CD4-positive, alpha-beta T cell (primary cell): ENCODE measurements around the gene FARP1. TPM values are rescaled to one million over a fixed set of nuclear protein-coding genes. Genes with fewer than 3 reads are reported as not detected.

Experiments
- ATAC-seq: fragments of 200-7000 bp; cut with Tn5 transposase; one replicate; pipeline ENCODE4 v1.10.0; 2022; ENCODE audit warnings: mild to moderate bottlenecking; ENCODE audit not compliant: poor library complexity
- CTCF ChIA-PET: fragments of 350-600 bp; sonication (Branson Sonifier 250); formaldehyde crosslinking; loops from one replicate; lab custom pipeline; 2021; ENCODE audit warnings: antibody characterized with exemption, inconsistent platforms; lab: Charles Lee
- POLR2A ChIA-PET: fragments of 350-600 bp; sonication (Branson Sonifier 250); formaldehyde crosslinking; loops from one replicate; lab custom pipeline; 2021; ENCODE audit warnings: antibody characterized with exemption, inconsistent platforms; lab: Charles Lee
- DNase-seq, 14 experiments: peaks; one replicate each; pipeline ENCODE4 v3.0.0-alpha.2; 2013 to 2020; ENCODE audit warnings: mixed read lengths in 2 of 14
- H3K27ac ChIP-seq, 2 donors: one replicate each; pipeline versions ENCODE4 v1.5.1 to v1.7.0; 2013; ENCODE audit warnings: low read length in 2 of 2, low read depth in 1 of 2, mild to moderate bottlenecking in 1 of 2
- H3K27me3 ChIP-seq, 2 experiments: 1 replicate in 1 of 2; 2 replicates in 1 of 2; pipeline versions ENCODE4 v1.6.1 to v1.7.0; 2013; ENCODE audit warnings: low read length in 2 of 2, control low read depth in 1 of 2, mild to moderate bottlenecking in 1 of 2, moderate library complexity in 1 of 2; ENCODE audit not compliant: insufficient read depth in 2 of 2, control insufficient read depth in 1 of 2
- H3K36me3 ChIP-seq: one replicate; pipeline ENCODE4 v1.6.1; 2013; ENCODE audit warnings: low read length, control low read depth; ENCODE audit not compliant: insufficient read depth
- H3K4me1 ChIP-seq: one replicate; pipeline ENCODE4 v1.6.1; 2013; ENCODE audit warnings: low read length, control low read depth; ENCODE audit not compliant: insufficient read depth
- H3K4me3 ChIP-seq: one replicate; pipeline ENCODE4 v1.5.1; 2013; ENCODE audit warnings: mild to moderate bottlenecking, low read length, moderate library complexity
- H3K9me3 ChIP-seq, 2 experiments: 1 replicate in 1 of 2; 2 replicates in 1 of 2; pipeline versions ENCODE4 v1.6.1 to v1.7.0; 2013; ENCODE audit warnings: low read length in 2 of 2, mild to moderate bottlenecking in 2 of 2, control low read depth in 1 of 2, moderate library complexity in 1 of 2; ENCODE audit not compliant: control insufficient read depth in 1 of 2, insufficient read depth in 1 of 2
- H3K27ac Mint-ChIP-seq: one replicate; pipeline ENCODE4 v1.8.0; 2020; ENCODE audit warnings: mixed read lengths
- H3K27me3 Mint-ChIP-seq: one replicate; pipeline ENCODE4 v1.8.0; 2021; ENCODE audit warnings: mixed read lengths
- H3K36me3 Mint-ChIP-seq: one replicate; pipeline ENCODE4 v1.8.0; 2021; ENCODE audit warnings: low read depth, mixed read lengths
- H3K4me1 Mint-ChIP-seq: one replicate; pipeline ENCODE4 v1.8.0; 2021; ENCODE audit warnings: low read depth, mixed read lengths
- H3K4me3 Mint-ChIP-seq: one replicate; pipeline ENCODE4 v1.8.0; 2020; ENCODE audit warnings: mild to moderate bottlenecking, mixed read lengths
- H3K9me3 Mint-ChIP-seq: one replicate; pipeline ENCODE4 v1.8.0; 2020; ENCODE audit warnings: mixed read lengths
- CTCF ChIP-seq: fragments of 200-600 bp; IDR thresholded peaks from one replicate; pipeline ENCODE4 v1.8.0; 2022; ENCODE audit warnings: antibody characterized with exemption, mild to moderate bottlenecking
- intact Hi-C, 2 experiments: fragments of 100-400 bp; cut with DNase I in 1 of 2; cut with micrococcal nuclease in 1 of 2; formaldehyde crosslinking; loops; one replicate each; pipeline versions ENCODE4 v1.15.1 to v1.9.0; 2023 to 2025; cut with DNase I, micrococcal nuclease
- total RNA-seq, 174 experiments: library from RNA in 2 of 174; stranded (reverse) in 2 of 174; gene quantifications; one replicate each; pipeline ENCODE4 v1.2.3 and lab custom pipeline; 2021 to 2026

Gene FARP1
- total RNA-seq, 2 experiments from 2014 or later, result 0.30 TPM; not detected in 1

- Mint-ChIP-seq H3K4me1 (no peaks in the 10 kb centered on the region), H3K36me3 (no peaks in the 10 kb centered on the region), H3K27ac (no peak overlapping the region), H3K9me3 (no peaks in the 10 kb centered on the region), H3K27me3 (peaks cover 45% of the 10 kb centered on the region), H3K4me3 (no peak overlapping the region)
- Histone ChIP-seq H3K27ac (no peak overlapping the region), H3K4me1 (no peaks in the 10 kb centered on the region), H3K4me3 (no peak overlapping the region), H3K36me3 (no peaks in the 10 kb centered on the region), H3K9me3 (no peaks in the 10 kb centered on the region), H3K27me3 (peaks cover 0 to 4% of the 10 kb centered on the region in 2 experiments)
- intact Hi-C loops, result no loop called here
- TF ChIP-seq CTCF, result no peak
- DNase-seq, result no peak
- ChIA-PET CTCF (no interaction called here), POLR2A (no interaction called here)
- ATAC-seq, result no peak
Observed at GRCh38 chr13:98133946-98134345, 8.9 kb upstream of the FARP1 start.

GRCh38 chr13:98134901-98135300 lies 8.0 kb upstream of the FARP1 start:
- Histone ChIP-seq H3K4me3 (no peak overlapping the region), H3K9me3 (no peaks in the 10 kb centered on the region), H3K4me1 (no peaks in the 10 kb centered on the region), H3K27me3 (peaks cover 0 to 4% of the 10 kb centered on the region in 2 experiments), H3K27ac (no peak overlapping the region), H3K36me3 (no peaks in the 10 kb centered on the region)
- ChIA-PET CTCF (no interaction called here), POLR2A (no interaction called here)
- no peak for ATAC-seq
- Mint-ChIP-seq H3K9me3 (no peaks in the 10 kb centered on the region), H3K4me3 (no peak overlapping the region), H3K27ac (no peak overlapping the region), H3K4me1 (no peaks in the 10 kb centered on the region), H3K27me3 (peaks cover 53% of the 10 kb centered on the region), H3K36me3 (no peaks in the 10 kb centered on the region)
- DNase-seq, result no peak
- no peak for TF ChIP-seq CTCF
- intact Hi-C loops, result no loop called here

- intact Hi-C loops, result no loop called here
- Mint-ChIP-seq H3K4me1 (no peaks in the 10 kb centered on the region), H3K9me3 (no peaks in the 10 kb centered on the region), H3K4me3 (no peak overlapping the region), H3K27me3 (peaks cover 62% of the 10 kb centered on the region), H3K27ac (no peak overlapping the region), H3K36me3 (no peaks in the 10 kb centered on the region)
- no peaks in the 10 kb centered on the region for H3K36me3 ChIP-seq
- no peak overlapping the region for H3K4me3 ChIP-seq
- ChIA-PET CTCF (no interaction called here), POLR2A (no interaction called here)
- peaks cover 8% of the 10 kb centered on the region for H3K4me1 ChIP-seq
- H3K27ac ChIP-seq, result no peak overlapping the region
- TF ChIP-seq CTCF, result no peak
- ATAC-seq (no peak), DNase-seq (no peak)
- peaks cover 0 to 9% of the 10 kb centered on the region in 2 experiments for H3K9me3 ChIP-seq
- H3K27me3 ChIP-seq, result peaks cover 27 to 34% of the 10 kb centered on the region in 2 experiments
Observed at GRCh38 chr13:98141091-98141490, 1.8 kb upstream of the FARP1 start.
